ENCODE data around the gene ZC3H12D.

The ZC3H12D gene

GRCh38 chr6:149487316-149487715 lies 2.5 kb upstream of the ZC3H12D start:
- 100% methylated on average over 1 of the region's 4 CpGs for WGBS (ENCODE audit: insufficient coverage)
- DNase-seq, result no peak
- no peaks in the 10 kb centered on the region for H3K9me3 ChIP-seq (ENCODE audit: control extremely low read depth in 1 of 5, control insufficient read depth in 4 of 5, insufficient read depth in 2 of 5, low read depth in 1 of 5, low read length in 4 of 5)
- H3K27me3 ChIP-seq (replicated peaks in 2 of 5; ENCODE audit: control insufficient read depth in 4 of 5, insufficient read depth in 5 of 5, low read length in 4 of 5), result no peaks in the 10 kb centered on the region
- ChIA-PET POLR2A (no interaction called here), CTCF (interaction anchor here (0.6 to 7.2 kb wide), 4 partner anchors 11 to 36 kb away, joined by 3 to 33 read pairs (median 4); no protein-coding TSS in a partner anchor)
- H3K36me3 ChIP-seq (ENCODE audit: control insufficient read depth in 4 of 4, insufficient read depth in 4 of 4, low read length in 3 of 4), result no peaks in the 10 kb centered on the region
- no peak overlapping the region for H3K27ac ChIP-seq (ENCODE audit: insufficient read depth in 1 of 2, low read depth in 1 of 2, low read length in 2 of 2, poor library complexity in 1 of 2, severe bottlenecking in 2 of 2)
- no peak overlapping the region for H3K4me3 ChIP-seq (ENCODE audit: control insufficient read depth in 1 of 7, extremely low read depth in 1 of 7, insufficient read depth in 4 of 7, low read depth in 2 of 7, low read length in 6 of 7)
- peaks cover 16 to 34% (median 31%) of the 10 kb centered on the region in 4 experiments for H3K4me1 ChIP-seq (ENCODE audit: control extremely low read depth in 1 of 4, control insufficient read depth in 4 of 4, insufficient read depth in 4 of 4, low read length in 3 of 4)

- ChIA-PET CTCF (interaction anchor here (1.0 to 7.2 kb wide), 5 partner anchors 14 to 52 kb away, joined by 3 to 33 read pairs (median 6); no protein-coding TSS in a partner anchor), POLR2A (no interaction called here)
- H3K27ac ChIP-seq (ENCODE audit: insufficient read depth in 1 of 2, low read depth in 1 of 2, low read length in 2 of 2, poor library complexity in 1 of 2, severe bottlenecking in 2 of 2), result peak overlapping the region; percentile 29 to 49
- WGBS (ENCODE audit: insufficient coverage), result 94% methylated on average over 11 of the region's 11 CpGs
- DNase-seq, result no peak
- no peaks in the 10 kb centered on the region for H3K27me3 ChIP-seq (replicated peaks in 2 of 5; ENCODE audit: control insufficient read depth in 4 of 5, insufficient read depth in 5 of 5, low read length in 4 of 5)
- peaks cover 0 to 2% (median 0%) of the 10 kb centered on the region in 4 experiments for H3K36me3 ChIP-seq (ENCODE audit: control insufficient read depth in 4 of 4, insufficient read depth in 4 of 4, low read length in 3 of 4)
- H3K4me3 ChIP-seq (ENCODE audit: control insufficient read depth in 1 of 7, extremely low read depth in 1 of 7, insufficient read depth in 4 of 7, low read depth in 2 of 7, low read length in 6 of 7), result peak overlapping the region in 1 of 7 experiments; percentile 47
- peaks cover 21 to 55% (median 46%) of the 10 kb centered on the region in 4 experiments for H3K4me1 ChIP-seq (ENCODE audit: control extremely low read depth in 1 of 4, control insufficient read depth in 4 of 4, insufficient read depth in 4 of 4, low read length in 3 of 4)
- no peaks in the 10 kb centered on the region for H3K9me3 ChIP-seq (ENCODE audit: control extremely low read depth in 1 of 5, control insufficient read depth in 4 of 5, insufficient read depth in 2 of 5, low read depth in 1 of 5, low read length in 4 of 5)
Observed at GRCh38 chr6:149483849-149484655, 762 bp downstream of the ZC3H12D start.

- peaks cover 21 to 55% (median 46%) of the 10 kb centered on the region in 4 experiments for H3K4me1 ChIP-seq (ENCODE audit: control extremely low read depth in 1 of 4, control insufficient read depth in 4 of 4, insufficient read depth in 4 of 4, low read length in 3 of 4)
- H3K4me3 ChIP-seq (ENCODE audit: control insufficient read depth in 1 of 7, extremely low read depth in 1 of 7, insufficient read depth in 4 of 7, low read depth in 2 of 7, low read length in 6 of 7), result peak overlapping the region in 3 of 7 experiments; percentile 60 to 75 (median 62)
- 0% methylated on average over 1 of the region's 3 CpGs for WGBS (ENCODE audit: insufficient coverage)
- DNase-seq, result peak in 1 of 3 donors; percentile 52
- ChIA-PET CTCF (interaction anchor here (0.7 to 7.2 kb wide), 6 partner anchors 10 to 431 kb away, joined by 3 to 33 read pairs (median 6); no protein-coding TSS in a partner anchor), POLR2A (interaction anchor here (0.7 kb wide), 1 partner anchor 62 kb away, joined by 6 read pairs; the partner anchor contains the start of gene PPIL4)
- H3K27me3 ChIP-seq (replicated peaks in 2 of 5; ENCODE audit: control insufficient read depth in 4 of 5, insufficient read depth in 5 of 5, low read length in 4 of 5), result no peaks in the 10 kb centered on the region
- H3K27ac ChIP-seq (ENCODE audit: insufficient read depth in 1 of 2, low read depth in 1 of 2, low read length in 2 of 2, poor library complexity in 1 of 2, severe bottlenecking in 2 of 2), result peak overlapping the region; percentile 52 to 83
- H3K9me3 ChIP-seq (ENCODE audit: control extremely low read depth in 1 of 5, control insufficient read depth in 4 of 5, insufficient read depth in 2 of 5, low read depth in 1 of 5, low read length in 4 of 5), result no peaks in the 10 kb centered on the region
- H3K36me3 ChIP-seq (ENCODE audit: control insufficient read depth in 4 of 4, insufficient read depth in 4 of 4, low read length in 3 of 4), result peaks cover 0 to 2% (median 0%) of the 10 kb centered on the region in 4 experiments
Observed at GRCh38 chr6:149483334-149483725, 1.5 kb downstream of the ZC3H12D start.

- H3K27ac ChIP-seq (ENCODE audit: insufficient read depth in 1 of 2, low read depth in 1 of 2, low read length in 2 of 2, poor library complexity in 1 of 2, severe bottlenecking in 2 of 2), result peak overlapping the region; percentile 52 to 83
- WGBS (ENCODE audit: insufficient coverage), result 28% methylated on average over 10 of the region's 14 CpGs
- peaks cover 21 to 55% (median 46%) of the 10 kb centered on the region in 4 experiments for H3K4me1 ChIP-seq (ENCODE audit: control extremely low read depth in 1 of 4, control insufficient read depth in 4 of 4, insufficient read depth in 4 of 4, low read length in 3 of 4)
- H3K36me3 ChIP-seq (ENCODE audit: control insufficient read depth in 4 of 4, insufficient read depth in 4 of 4, low read length in 3 of 4), result peaks cover 0 to 2% (median 0%) of the 10 kb centered on the region in 4 experiments
- H3K27me3 ChIP-seq (replicated peaks in 2 of 5; ENCODE audit: control insufficient read depth in 4 of 5, insufficient read depth in 5 of 5, low read length in 4 of 5), result no peaks in the 10 kb centered on the region
- no peaks in the 10 kb centered on the region for H3K9me3 ChIP-seq (ENCODE audit: control extremely low read depth in 1 of 5, control insufficient read depth in 4 of 5, insufficient read depth in 2 of 5, low read depth in 1 of 5, low read length in 4 of 5)
- POLR2A ChIA-PET, result interaction anchor here (0.7 kb wide), 1 partner anchor 63 kb away, joined by 6 read pairs; the partner anchor contains the start of gene PPIL4
- DNase-seq, result peak; percentile 34 to 81 (median 66)
- peak overlapping the region; percentile 8 to 75 (median 60) for H3K4me3 ChIP-seq (ENCODE audit: control insufficient read depth in 1 of 7, extremely low read depth in 1 of 7, insufficient read depth in 4 of 7, low read depth in 2 of 7, low read length in 6 of 7)
- CTCF ChIA-PET, result interaction anchor here (0.7 to 7.2 kb wide), 5 partner anchors 10 to 430 kb away, joined by 3 to 33 read pairs (median 6); no protein-coding TSS in a partner anchor
Observed at GRCh38 chr6:149482545-149483333, 2.1 kb downstream of the ZC3H12D start.

GRCh38 chr6:149480502-149481280 lies 4.1 kb downstream of the ZC3H12D start:
- H3K27me3 ChIP-seq (replicated peaks in 2 of 5; ENCODE audit: control insufficient read depth in 4 of 5, insufficient read depth in 5 of 5, low read length in 4 of 5), result no peaks in the 10 kb centered on the region
- H3K9me3 ChIP-seq (ENCODE audit: control extremely low read depth in 1 of 5, control insufficient read depth in 4 of 5, insufficient read depth in 2 of 5, low read depth in 1 of 5, low read length in 4 of 5), result no peaks in the 10 kb centered on the region
- H3K36me3 ChIP-seq (ENCODE audit: control insufficient read depth in 4 of 4, insufficient read depth in 4 of 4, low read length in 3 of 4), result peaks cover 0 to 2% (median 0%) of the 10 kb centered on the region in 4 experiments
- H3K4me1 ChIP-seq (ENCODE audit: control extremely low read depth in 1 of 4, control insufficient read depth in 4 of 4, insufficient read depth in 4 of 4, low read length in 3 of 4), result peaks cover 18 to 54% (median 46%) of the 10 kb centered on the region in 4 experiments
- H3K27ac ChIP-seq (ENCODE audit: insufficient read depth in 1 of 2, low read depth in 1 of 2, low read length in 2 of 2, poor library complexity in 1 of 2, severe bottlenecking in 2 of 2), result no peak overlapping the region
- no peak overlapping the region for H3K4me3 ChIP-seq (ENCODE audit: control insufficient read depth in 1 of 7, extremely low read depth in 1 of 7, insufficient read depth in 4 of 7, low read depth in 2 of 7, low read length in 6 of 7)
- CTCF ChIA-PET, result interaction anchor here (0.8 to 1.3 kb wide), 2 partner anchors 11 to 53 kb away, joined by 3 to 4 read pairs; no protein-coding TSS in a partner anchor
- WGBS (ENCODE audit: insufficient coverage), result 95% methylated on average over 8 of the region's 18 CpGs
- POLR2A ChIA-PET, result no interaction called here
- no peak for DNase-seq

- H3K27ac ChIP-seq (ENCODE audit: insufficient read depth in 1 of 2, low read depth in 1 of 2, low read length in 2 of 2, poor library complexity in 1 of 2, severe bottlenecking in 2 of 2), result no peak overlapping the region
- H3K4me3 ChIP-seq (ENCODE audit: control insufficient read depth in 1 of 7, extremely low read depth in 1 of 7, insufficient read depth in 4 of 7, low read depth in 2 of 7, low read length in 6 of 7), result no peak overlapping the region
- WGBS (ENCODE audit: insufficient coverage), result 99% methylated on average over 5 of the region's 5 CpGs
- H3K9me3 ChIP-seq (ENCODE audit: control extremely low read depth in 1 of 5, control insufficient read depth in 4 of 5, insufficient read depth in 2 of 5, low read depth in 1 of 5, low read length in 4 of 5), result no peaks in the 10 kb centered on the region
- no peak for DNase-seq
- H3K4me1 ChIP-seq (ENCODE audit: control extremely low read depth in 1 of 4, control insufficient read depth in 4 of 4, insufficient read depth in 4 of 4, low read length in 3 of 4), result peaks cover 10 to 35% (median 28%) of the 10 kb centered on the region in 4 experiments
- ChIA-PET POLR2A (no interaction called here), CTCF (interaction anchor here (1.3 kb wide), 1 partner anchor 55 kb away, joined by 3 read pairs; no protein-coding TSS in a partner anchor)
- no peaks in the 10 kb centered on the region for H3K27me3 ChIP-seq (replicated peaks in 2 of 5; ENCODE audit: control insufficient read depth in 4 of 5, insufficient read depth in 5 of 5, low read length in 4 of 5)
- H3K36me3 ChIP-seq (ENCODE audit: control insufficient read depth in 4 of 4, insufficient read depth in 4 of 4, low read length in 3 of 4), result peaks cover 0 to 5% (median 0%) of the 10 kb centered on the region in 4 experiments
Observed at GRCh38 chr6:149478631-149479314, 6.0 kb downstream of the ZC3H12D start.
